ENCODE measurements around the gene C4orf50. TPM values are rescaled to one million over a fixed set of nuclear protein-coding genes. Genes with fewer than 3 reads are reported as not detected.

The C4orf50 gene
- total and polyA plus RNA-seq, 2 of the 13 experiments (the other 11 are each of a cell fraction or from before 2014, with no cell fraction given): not detected

GRCh38 chr4:6009452-6009851 is 8.8 kb downstream of the C4orf50 start:
- BruUV-seq (replicated peaks): no TSS peak
- intact Hi-C loops (cut with micrococcal nuclease; ENCODE audit: unreplicated experiment): no loop called here
- CTCF ChIA-PET (ENCODE audit: low intra/inter-chr PET ratio, low total read pairs): no interaction called here

More at GRCh38 chr4:6009452-6009851, 8.8 kb downstream of the C4orf50 start:
- Histone ChIP-seq H3K79me2 (ENCODE audit: insufficient read depth, low read length) (no peaks in the 10 kb centered on the region), H3K4me1 (ENCODE audit: insufficient read depth, low read length) (no peaks in the 10 kb centered on the region), H3K9me3 (ENCODE audit: low read length) (peaks cover 4% of the 10 kb centered on the region), H3K27ac (ENCODE audit: extremely low read length, insufficient read depth, low read length) (no peak overlapping the region), H3K9ac (ENCODE audit: insufficient read depth, low read depth, low read length) (no peak overlapping the region), H3K36me3 (replicated peaks in 1 of 2; ENCODE audit: control insufficient read depth in 1 of 2, insufficient read depth in 2 of 2, low read length in 2 of 2) (no peaks in the 10 kb centered on the region), H4K20me1 (ENCODE audit: insufficient read depth, low read length) (no peaks in the 10 kb centered on the region), H2AFZ (ENCODE audit: low read length) (no peak overlapping the region), H3K4me3 (replicated peaks in 1 of 3; ENCODE audit: insufficient read depth in 1 of 3, low read depth in 2 of 3, low read length in 3 of 3) (no peak overlapping the region), H3K27me3 (ENCODE audit: control insufficient read depth in 1 of 2, insufficient read depth in 2 of 2, low read length in 2 of 2) (peaks cover 0 to 10% of the 10 kb centered on the region in 2 experiments; a peak in 2 of 5 replicates), H3K4me2 (ENCODE audit: low read depth, low read length) (no peak overlapping the region)
- in situ Hi-C loops (cut with HindIII; ENCODE audit: extremely low pct_ligation_motif_present, low pct_unique_long_range_greater_than_20kb): no loop called here
- POLR2A ChIA-PET: no interaction called here
- TF ChIP-seq HOXD1 (CRISPR knock-in tag; IDR thresholded peaks at IDR 0.05) (no peak), PHF5A (CRISPR knock-in tag; IDR thresholded peaks at IDR 0.05; ENCODE audit: low read depth, unreplicated experiment) (no peak), KAT8 (CRISPR knock-in tag; IDR thresholded peaks at IDR 0.05) (no peak), MAFG (CRISPR knock-in tag; IDR thresholded peaks at IDR 0.05) (no peak), CHD4 (IDR thresholded peaks at IDR 0.05; ENCODE audit: borderline replicate concordance, low read length) (no peak), ZNF230 (CRISPR knock-in tag; IDR thresholded peaks at IDR 0.05) (no peak), GATAD2A (CRISPR knock-in tag; IDR thresholded peaks at IDR 0.05) (no peak), RAD51 (IDR thresholded peaks at IDR 0.05; ENCODE audit: borderline replicate concordance) (no peak), MED8 (CRISPR knock-in tag; IDR thresholded peaks at IDR 0.05; ENCODE audit: insufficient replicate concordance) (no peak), ARNTL (CRISPR knock-in tag; IDR thresholded peaks at IDR 0.05) (no peak), STAT6 (CRISPR knock-in tag; IDR thresholded peaks at IDR 0.05; ENCODE audit: borderline replicate concordance) (no peak), EHMT2 (IDR thresholded peaks at IDR 0.05; ENCODE audit: borderline replicate concordance, low read depth, low read length) (no peak), EEA1 (CRISPR knock-in tag; IDR thresholded peaks at IDR 0.05; ENCODE audit: borderline replicate concordance) (no peak), ZNF605 (CRISPR knock-in tag; IDR thresholded peaks at IDR 0.05) (no peak), NBN (conservative IDR thresholded peaks at IDR 0.05) (no peak), AKAP8 (CRISPR knock-in tag; IDR thresholded peaks at IDR 0.05) (no peak)
- TF ChIP-seq, protein P1, sequence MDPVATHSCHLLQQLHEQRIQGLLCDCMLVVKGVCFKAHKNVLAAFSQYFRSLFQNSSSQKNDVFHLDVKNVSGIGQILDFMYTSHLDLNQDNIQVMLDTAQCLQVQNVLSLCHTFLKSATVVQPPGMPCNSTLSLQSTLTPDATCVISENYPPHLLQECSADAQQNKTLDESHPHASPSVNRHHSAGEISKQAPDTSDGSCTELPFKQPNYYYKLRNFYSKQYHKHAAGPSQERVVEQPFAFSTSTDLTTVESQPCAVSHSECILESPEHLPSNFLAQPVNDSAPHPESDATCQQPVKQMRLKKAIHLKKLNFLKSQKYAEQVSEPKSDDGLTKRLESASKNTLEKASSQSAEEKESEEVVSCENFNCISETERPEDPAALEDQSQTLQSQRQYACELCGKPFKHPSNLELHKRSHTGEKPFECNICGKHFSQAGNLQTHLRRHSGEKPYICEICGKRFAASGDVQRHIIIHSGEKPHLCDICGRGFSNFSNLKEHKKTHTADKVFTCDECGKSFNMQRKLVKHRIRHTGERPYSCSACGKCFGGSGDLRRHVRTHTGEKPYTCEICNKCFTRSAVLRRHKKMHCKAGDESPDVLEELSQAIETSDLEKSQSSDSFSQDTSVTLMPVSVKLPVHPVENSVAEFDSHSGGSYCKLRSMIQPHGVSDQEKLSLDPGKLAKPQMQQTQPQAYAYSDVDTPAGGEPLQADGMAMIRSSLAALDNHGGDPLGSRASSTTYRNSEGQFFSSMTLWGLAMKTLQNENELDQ (CRISPR knock-in tag; IDR thresholded peaks at IDR 0.05; ENCODE audit: borderline replicate concordance): no peak
- TF ChIP-seq, protein P2, sequence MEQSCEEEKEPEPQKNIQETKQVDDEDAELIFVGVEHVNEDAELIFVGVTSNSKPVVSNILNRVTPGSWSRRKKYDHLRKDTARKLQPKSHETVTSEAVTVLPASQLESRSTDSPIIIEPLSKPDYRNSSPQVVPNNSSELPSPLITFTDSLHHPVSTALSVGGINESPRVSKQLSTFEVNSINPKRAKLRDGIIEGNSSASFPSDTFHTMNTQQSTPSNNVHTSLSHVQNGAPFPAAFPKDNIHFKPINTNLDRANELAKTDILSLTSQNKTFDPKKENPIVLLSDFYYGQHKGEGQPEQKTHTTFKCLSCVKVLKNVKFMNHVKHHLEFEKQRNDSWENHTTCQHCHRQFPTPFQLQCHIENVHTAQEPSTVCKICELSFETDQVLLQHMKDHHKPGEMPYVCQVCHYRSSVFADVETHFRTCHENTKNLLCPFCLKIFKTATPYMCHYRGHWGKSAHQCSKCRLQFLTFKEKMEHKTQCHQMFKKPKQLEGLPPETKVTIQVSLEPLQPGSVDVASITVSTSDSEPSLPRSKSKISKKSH (CRISPR knock-in tag; IDR thresholded peaks at IDR 0.05; ENCODE audit: borderline replicate concordance): no peak
- 1% methylated on average over 7 of the region's 8 CpGs for WGBS (ENCODE audit: low lambda C conversion rate)
- FAIRE-seq (no peak), DNase-seq (ENCODE audit: low spot score) (no peak), ATAC-seq (no peak)

All from HepG2 (cell line).